Mammary epithelial cell (primary cell): Measurements from ENCODE around the gene EFNB1.

ENCODE experiments used
- EZH2 ChIP-seq: IDR thresholded peaks from 2 replicates; pipeline ENCODE4 v1.6.1; 2012; ENCODE audit warnings: low read length, inconsistent platforms, borderline replicate concordance
- TF ChIP-seq, protein P1 (sequence below), 2 donors: IDR thresholded peaks in 1 of 2; conservative IDR thresholded peaks in 1 of 2; 2 replicates each; pipeline ENCODE4 v1.5.1; 2011 to 2012; ENCODE audit warnings: inconsistent platforms in 2 of 2, low read length in 2 of 2, mild to moderate bottlenecking in 2 of 2, control low read depth in 1 of 2, low read depth in 1 of 2; ENCODE audit not compliant: insufficient read depth in 1 of 2; ENCODE audit errors: extremely low read depth in 1 of 2

DNA sequence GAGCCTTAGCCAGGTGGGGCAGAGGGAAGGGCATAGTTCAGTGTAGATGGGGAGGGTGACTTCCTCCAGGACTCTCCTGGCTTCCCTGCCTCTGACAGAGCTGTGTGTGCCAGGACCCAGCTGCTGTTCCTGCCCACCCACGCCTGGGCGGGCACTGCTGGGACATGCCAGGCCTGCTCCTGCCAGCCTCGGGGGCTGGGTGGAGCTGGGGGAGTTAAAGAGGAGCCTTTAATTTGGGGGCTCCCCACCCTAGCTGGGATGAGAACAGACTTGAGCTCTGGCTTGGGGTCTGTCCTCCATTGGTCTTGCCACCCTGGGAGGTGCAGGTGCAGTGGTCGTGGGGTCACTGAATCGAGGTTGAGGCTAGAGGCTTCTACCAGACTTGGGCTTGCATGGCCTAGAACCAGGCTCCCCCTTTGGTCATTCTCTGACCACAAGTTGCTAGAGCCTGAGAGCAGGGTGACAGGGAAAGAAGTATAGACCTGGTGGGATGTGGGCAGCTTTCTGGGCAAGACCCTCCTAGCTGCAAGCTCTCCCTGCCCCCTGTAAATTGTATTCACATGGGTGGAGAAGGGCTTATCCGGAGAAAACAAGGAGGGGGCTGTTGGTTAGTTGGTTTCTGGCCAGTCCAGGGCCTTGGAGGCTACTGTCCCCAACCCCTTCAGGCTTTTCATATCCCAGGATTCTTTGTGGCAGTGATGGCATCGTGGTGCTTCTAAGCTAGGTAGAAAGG, 5.7 kb downstream of the EFNB1 start:
- TF ChIP-seq, protein P1, sequence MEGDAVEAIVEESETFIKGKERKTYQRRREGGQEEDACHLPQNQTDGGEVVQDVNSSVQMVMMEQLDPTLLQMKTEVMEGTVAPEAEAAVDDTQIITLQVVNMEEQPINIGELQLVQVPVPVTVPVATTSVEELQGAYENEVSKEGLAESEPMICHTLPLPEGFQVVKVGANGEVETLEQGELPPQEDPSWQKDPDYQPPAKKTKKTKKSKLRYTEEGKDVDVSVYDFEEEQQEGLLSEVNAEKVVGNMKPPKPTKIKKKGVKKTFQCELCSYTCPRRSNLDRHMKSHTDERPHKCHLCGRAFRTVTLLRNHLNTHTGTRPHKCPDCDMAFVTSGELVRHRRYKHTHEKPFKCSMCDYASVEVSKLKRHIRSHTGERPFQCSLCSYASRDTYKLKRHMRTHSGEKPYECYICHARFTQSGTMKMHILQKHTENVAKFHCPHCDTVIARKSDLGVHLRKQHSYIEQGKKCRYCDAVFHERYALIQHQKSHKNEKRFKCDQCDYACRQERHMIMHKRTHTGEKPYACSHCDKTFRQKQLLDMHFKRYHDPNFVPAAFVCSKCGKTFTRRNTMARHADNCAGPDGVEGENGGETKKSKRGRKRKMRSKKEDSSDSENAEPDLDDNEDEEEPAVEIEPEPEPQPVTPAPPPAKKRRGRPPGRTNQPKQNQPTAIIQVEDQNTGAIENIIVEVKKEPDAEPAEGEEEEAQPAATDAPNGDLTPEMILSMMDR (conservative IDR thresholded peaks at IDR 0.05 in 1 of 2, IDR thresholded peaks at IDR 0.05 in 1 of 2; ENCODE audit: extremely low read depth in 1 of 2, insufficient read depth in 1 of 2, low read depth in 1 of 2, low read length in 2 of 2): no peak
- TF ChIP-seq EZH2: no peak
